ENCODE results near the gene ASS1. TPM values are rescaled to one million over a fixed set of nuclear protein-coding genes. Genes with fewer than 3 reads are reported as not detected.

Gene ASS1
- total RNA-seq, 1 donor from 2014 or later: 117 TPM

GRCh38 chr9:130432362-130432761 lies 12.4 kb upstream of the ASS1 start:
- Mint-ChIP-seq H3K27me3 (ENCODE audit: low read depth, unreplicated experiment) (peaks cover 42% of the 10 kb centered on the region), H3K36me3 (ENCODE audit: low read depth, unreplicated experiment) (peaks cover 4% of the 10 kb centered on the region), H3K27ac (ENCODE audit: unreplicated experiment) (no peak overlapping the region), H3K4me3 (ENCODE audit: unreplicated experiment) (no peak overlapping the region), H3K9me3 (ENCODE audit: unreplicated experiment) (peaks cover 13% of the 10 kb centered on the region), H3K4me1 (ENCODE audit: low read depth, unreplicated experiment) (no peaks in the 10 kb centered on the region)
- H3K36me3 ChIP-seq (ENCODE audit: insufficient read depth, low read length): no peaks in the 10 kb centered on the region
- no peak overlapping the region for H3K4me3 ChIP-seq (ENCODE audit: insufficient read depth, low read depth, low read length)
- TF ChIP-seq CTCF (IDR thresholded peaks at IDR 0.05; ENCODE audit: insufficient read depth, low read depth, low read length) (no peak), EZH2 (IDR thresholded peaks at IDR 0.05; ENCODE audit: insufficient read depth, low read length) (no peak)
- no peak overlapping the region for H3K4me2 ChIP-seq (ENCODE audit: low read length)
- H3K27me3 ChIP-seq (ENCODE audit: insufficient read depth, low read length): no peaks in the 10 kb centered on the region
- DNase-seq (ENCODE audit: low read depth) (no peak), FAIRE-seq (no peak)
- peaks cover 10% of the 10 kb centered on the region for H3K4me1 ChIP-seq (ENCODE audit: insufficient read depth, low read length)
- H3K27ac ChIP-seq (ENCODE audit: low read depth, low read length): no peak overlapping the region
- H3K9ac ChIP-seq (ENCODE audit: low read length): no peak overlapping the region
- H2AFZ ChIP-seq (ENCODE audit: low read depth, low read length): peak overlapping the region; percentile 96
- H3K79me2 ChIP-seq (ENCODE audit: insufficient read depth, low read length): no peaks in the 10 kb centered on the region
- H3K9me3 ChIP-seq (ENCODE audit: insufficient read depth, low read depth, low read length): no peaks in the 10 kb centered on the region
- no peaks in the 10 kb centered on the region for H4K20me1 ChIP-seq (ENCODE audit: insufficient read depth, low read length)

GRCh38 chr9:130432796-130433167 lies 12.0 kb upstream of the ASS1 start:
- Histone ChIP-seq H3K4me2 (ENCODE audit: low read length) (peak overlapping the region; percentile 89), H3K4me3 (ENCODE audit: insufficient read depth, low read depth, low read length) (peak overlapping the region; percentile 49), H2AFZ (ENCODE audit: low read depth, low read length) (peak overlapping the region; percentile 96), H3K79me2 (ENCODE audit: insufficient read depth, low read length) (no peaks in the 10 kb centered on the region), H3K27me3 (ENCODE audit: insufficient read depth, low read length) (no peaks in the 10 kb centered on the region), H3K9ac (ENCODE audit: low read length) (peak overlapping the region; percentile 26), H4K20me1 (ENCODE audit: insufficient read depth, low read length) (no peaks in the 10 kb centered on the region), H3K36me3 (ENCODE audit: insufficient read depth, low read length) (no peaks in the 10 kb centered on the region), H3K4me1 (ENCODE audit: insufficient read depth, low read length) (peaks cover 8% of the 10 kb centered on the region), H3K27ac (ENCODE audit: low read depth, low read length) (no peak overlapping the region), H3K9me3 (ENCODE audit: insufficient read depth, low read depth, low read length) (no peaks in the 10 kb centered on the region)
- H3K36me3 Mint-ChIP-seq (ENCODE audit: low read depth, unreplicated experiment): peaks cover 4% of the 10 kb centered on the region
- no peak overlapping the region for H3K4me3 Mint-ChIP-seq (ENCODE audit: unreplicated experiment)
- FAIRE-seq (no peak), DNase-seq (ENCODE audit: low read depth) (no peak)
- H3K27me3 Mint-ChIP-seq (ENCODE audit: low read depth, unreplicated experiment): peaks cover 46% of the 10 kb centered on the region
- H3K27ac Mint-ChIP-seq (ENCODE audit: unreplicated experiment): no peak overlapping the region
- TF ChIP-seq EZH2 (IDR thresholded peaks at IDR 0.05; ENCODE audit: insufficient read depth, low read length) (no peak), CTCF (IDR thresholded peaks at IDR 0.05; ENCODE audit: insufficient read depth, low read depth, low read length) (no peak)
- H3K4me1 Mint-ChIP-seq (ENCODE audit: low read depth, unreplicated experiment): no peaks in the 10 kb centered on the region
- peaks cover 13% of the 10 kb centered on the region for H3K9me3 Mint-ChIP-seq (ENCODE audit: unreplicated experiment)

GRCh38 chr9:130433168-130433946 lies 11.4 kb upstream of the ASS1 start:
- FAIRE-seq: no peak
- Histone ChIP-seq H4K20me1 (ENCODE audit: insufficient read depth, low read length) (no peaks in the 10 kb centered on the region), H3K4me3 (ENCODE audit: insufficient read depth, low read depth, low read length) (peak overlapping the region; percentile 49), H3K9me3 (ENCODE audit: insufficient read depth, low read depth, low read length) (no peaks in the 10 kb centered on the region), H3K4me2 (ENCODE audit: low read length) (peak overlapping the region; percentile 89), H3K4me1 (ENCODE audit: insufficient read depth, low read length) (peaks cover 8% of the 10 kb centered on the region), H3K27me3 (ENCODE audit: insufficient read depth, low read length) (no peaks in the 10 kb centered on the region), H3K9ac (ENCODE audit: low read length) (peak overlapping the region; percentile 26), H3K79me2 (ENCODE audit: insufficient read depth, low read length) (no peaks in the 10 kb centered on the region), H3K27ac (ENCODE audit: low read depth, low read length) (no peak overlapping the region), H2AFZ (ENCODE audit: low read depth, low read length) (peak overlapping the region; percentile 96), H3K36me3 (ENCODE audit: insufficient read depth, low read length) (no peaks in the 10 kb centered on the region)
- no peak overlapping the region for H3K4me3 Mint-ChIP-seq (ENCODE audit: unreplicated experiment)
- no peak overlapping the region for H3K27ac Mint-ChIP-seq (ENCODE audit: unreplicated experiment)
- H3K36me3 Mint-ChIP-seq (ENCODE audit: low read depth, unreplicated experiment): peaks cover 4% of the 10 kb centered on the region
- H3K9me3 Mint-ChIP-seq (ENCODE audit: unreplicated experiment): peaks cover 13% of the 10 kb centered on the region
- peaks cover 47% of the 10 kb centered on the region for H3K27me3 Mint-ChIP-seq (ENCODE audit: low read depth, unreplicated experiment)
- peak; percentile 52 for TF ChIP-seq EZH2 (IDR thresholded peaks at IDR 0.05; ENCODE audit: insufficient read depth, low read length)
- TF ChIP-seq CTCF (IDR thresholded peaks at IDR 0.05; ENCODE audit: insufficient read depth, low read depth, low read length): peak; percentile 19
- no peaks in the 10 kb centered on the region for H3K4me1 Mint-ChIP-seq (ENCODE audit: low read depth, unreplicated experiment)
- DNase-seq (ENCODE audit: low read depth): peak; percentile 35

Measured in astrocyte (in vitro differentiated cells and primary cell).